ENCODE results near the gene MEGF6.

The MEGF6 gene

DNA sequence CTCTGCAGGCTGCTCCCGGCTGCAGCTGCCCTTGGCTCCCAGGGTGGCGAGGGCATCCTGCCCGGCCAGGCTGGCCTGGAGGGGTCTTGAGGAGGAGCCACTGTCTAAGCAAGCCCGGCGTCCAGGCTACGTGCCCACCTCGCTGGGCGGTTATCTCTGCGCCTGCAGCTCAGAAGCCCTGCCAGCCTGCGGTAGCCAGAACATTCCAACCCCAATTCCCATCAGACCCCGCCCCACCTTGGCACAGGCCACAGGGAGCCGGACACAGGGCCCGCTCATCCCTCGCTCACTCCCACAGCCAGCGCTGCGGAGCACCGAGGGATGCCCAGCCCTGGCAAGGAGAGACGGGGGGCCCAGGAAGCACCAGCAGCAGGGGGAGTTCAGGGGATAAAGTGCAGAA lies 53.9 kb downstream of the MEGF6 start:
- Mint-ChIP-seq H3K27ac (no peak overlapping the region), H3K36me3 (no peaks in the 10 kb centered on the region), H3K9me3 (no peaks in the 10 kb centered on the region), H3K4me1 (no peaks in the 10 kb centered on the region), H3K4me3 (no peak overlapping the region)
- DNase-seq (ENCODE audit: low spot score in 2 of 2): no peak
- no peak for ATAC-seq

- Mint-ChIP-seq H3K27ac (no peak overlapping the region), H3K36me3 (no peaks in the 10 kb centered on the region), H3K4me3 (no peak overlapping the region), H3K4me1 (no peaks in the 10 kb centered on the region), H3K9me3 (no peaks in the 10 kb centered on the region)
- DNase-seq (ENCODE audit: low spot score in 2 of 2) (no peak), ATAC-seq (no peak)
Measured at GRCh38 chr1:3556336-3556735, 55.0 kb downstream of the MEGF6 start.

- no peak for DNase-seq (ENCODE audit: low spot score in 2 of 2)
- Mint-ChIP-seq H3K27ac (no peak overlapping the region), H3K4me1 (no peaks in the 10 kb centered on the region), H3K36me3 (no peaks in the 10 kb centered on the region), H3K4me3 (no peak overlapping the region), H3K9me3 (no peaks in the 10 kb centered on the region)
- ATAC-seq: no peak
Measured at GRCh38 chr1:3555131-3555920, 56.0 kb downstream of the MEGF6 start.

DNA sequence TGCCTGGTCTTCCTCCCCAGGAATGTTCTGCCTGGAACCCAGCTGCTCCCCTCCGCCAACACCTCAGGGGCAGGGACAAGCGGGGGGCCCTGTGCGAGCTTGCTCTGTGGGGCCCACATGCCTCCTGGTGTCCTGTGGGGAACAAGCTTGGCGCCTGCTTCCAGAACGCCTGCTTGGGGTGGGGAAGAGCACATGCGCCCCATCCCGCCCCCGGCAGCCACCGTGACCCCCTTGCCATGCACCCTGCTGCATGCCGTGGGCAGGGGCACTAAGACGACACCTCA lies 57.4 kb downstream of the MEGF6 start:
- H3K9me3 Mint-ChIP-seq: no peaks in the 10 kb centered on the region
- no peaks in the 10 kb centered on the region for H3K36me3 Mint-ChIP-seq
- ATAC-seq: no peak

DNA sequence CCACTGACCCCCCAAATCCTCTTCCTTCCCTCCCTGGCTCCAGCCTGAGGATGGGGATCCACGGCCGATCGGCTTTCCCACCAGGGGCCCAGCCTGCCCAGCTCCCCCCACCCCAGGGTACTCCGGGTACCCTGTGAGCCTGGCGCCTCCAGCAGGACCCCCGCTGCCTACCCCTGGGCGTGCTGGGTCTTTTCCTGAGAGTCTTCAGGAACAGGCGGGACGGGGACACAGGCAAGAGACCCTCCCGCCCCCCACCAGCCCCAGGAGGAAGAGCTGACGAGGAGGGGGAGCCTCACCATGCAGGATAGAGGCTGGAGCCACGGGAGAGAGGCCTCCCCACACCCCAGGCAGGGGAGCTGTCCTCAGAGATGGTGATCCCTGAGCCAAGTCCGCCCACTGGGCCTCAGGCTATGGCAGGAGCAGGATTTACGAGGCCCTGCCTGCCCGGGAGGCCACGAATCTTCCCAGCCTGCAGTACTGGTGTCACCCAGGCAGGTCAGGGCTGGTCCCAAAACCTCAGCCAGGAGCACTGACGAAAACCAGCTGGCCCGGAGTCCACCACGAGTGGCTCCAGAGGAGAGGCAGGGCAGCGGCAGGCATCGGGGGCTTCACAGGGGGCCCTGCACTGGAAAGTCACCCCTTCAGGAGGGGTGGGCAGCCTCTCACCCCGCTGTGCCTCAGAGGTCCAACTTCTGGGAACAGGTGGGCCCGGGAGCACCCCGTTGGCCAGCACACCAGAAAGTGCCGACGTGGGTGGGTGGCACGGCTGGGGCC lies 58.0 kb downstream of the MEGF6 start:
- Mint-ChIP-seq H3K4me1 (no peaks in the 10 kb centered on the region), H3K36me3 (no peaks in the 10 kb centered on the region), H3K9me3 (no peaks in the 10 kb centered on the region), H3K4me3 (no peak overlapping the region), H3K27ac (no peak overlapping the region)
- DNase-seq (ENCODE audit: low spot score in 2 of 2) (no peak), ATAC-seq (no peak)

More for the DNA sequence above, 57.4 kb downstream of the MEGF6 start:
- Mint-ChIP-seq H3K4me1 (no peaks in the 10 kb centered on the region), H3K4me3 (no peak overlapping the region), H3K27ac (no peak overlapping the region)
- DNase-seq (ENCODE audit: low spot score in 2 of 2): no peak

DNA sequence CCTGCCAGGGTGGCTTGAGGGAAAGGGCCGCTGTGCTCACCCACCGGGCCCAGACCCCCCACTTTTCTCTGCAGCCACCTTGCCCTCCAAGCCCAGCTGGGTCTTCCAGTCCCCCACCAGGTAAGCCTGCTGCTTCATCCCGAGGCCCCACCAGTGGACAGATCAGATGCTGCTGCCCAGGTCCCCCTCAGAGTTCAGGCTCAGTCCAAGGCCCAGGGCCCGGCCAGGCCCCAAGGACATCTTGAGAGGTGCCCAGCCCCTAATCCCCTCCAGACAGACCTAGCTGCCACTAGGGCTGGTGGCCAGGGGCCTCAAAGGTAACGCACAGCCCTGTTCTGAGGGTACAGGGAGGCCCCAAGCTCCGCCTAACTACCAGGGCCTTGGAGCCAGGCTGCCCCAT lies 58.6 kb downstream of the MEGF6 start:
- no peaks in the 10 kb centered on the region for H3K4me1 Mint-ChIP-seq
- ATAC-seq (no peak), DNase-seq (ENCODE audit: low spot score in 2 of 2) (no peak)
- no peaks in the 10 kb centered on the region for H3K9me3 Mint-ChIP-seq
- H3K27ac Mint-ChIP-seq: no peak overlapping the region
- H3K4me3 Mint-ChIP-seq: no peak overlapping the region
- H3K36me3 Mint-ChIP-seq: no peaks in the 10 kb centered on the region

DNA sequence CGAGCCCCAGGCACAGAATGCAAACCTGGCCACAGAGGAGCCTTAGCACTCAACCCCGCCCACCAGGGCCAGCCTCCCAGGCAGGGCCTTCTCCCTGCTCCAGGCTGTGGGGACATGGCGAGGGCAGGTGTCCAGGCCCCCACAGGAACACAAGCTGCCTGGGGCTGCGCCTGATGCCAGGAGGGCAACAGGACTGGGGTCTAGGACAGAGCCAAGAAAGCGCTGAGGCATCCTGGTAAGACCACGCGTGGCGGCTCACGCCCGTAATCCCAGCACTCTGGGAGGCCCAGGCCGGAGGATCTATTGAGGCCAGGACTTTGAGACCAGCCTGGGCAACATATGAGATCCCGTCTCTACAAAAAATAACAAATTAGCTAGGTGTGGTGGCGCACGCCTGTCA lies 59.1 kb downstream of the MEGF6 start:
- DNase-seq (ENCODE audit: low spot score in 2 of 2) (no peak), ATAC-seq (no peak)
- H3K4me3 Mint-ChIP-seq: no peak overlapping the region
- no peaks in the 10 kb centered on the region for H3K9me3 Mint-ChIP-seq
- H3K4me1 Mint-ChIP-seq: no peaks in the 10 kb centered on the region
- no peak overlapping the region for H3K27ac Mint-ChIP-seq
- H3K36me3 Mint-ChIP-seq: no peaks in the 10 kb centered on the region

- Mint-ChIP-seq H3K9me3 (no peaks in the 10 kb centered on the region), H3K27ac (no peak overlapping the region), H3K36me3 (no peaks in the 10 kb centered on the region), H3K4me1 (no peaks in the 10 kb centered on the region), H3K4me3 (no peak overlapping the region)
- ATAC-seq (no peak), DNase-seq (ENCODE audit: low spot score in 2 of 2) (no peak)
Measured at GRCh38 chr1:3551711-3552110, 59.6 kb downstream of the MEGF6 start.

DNA sequence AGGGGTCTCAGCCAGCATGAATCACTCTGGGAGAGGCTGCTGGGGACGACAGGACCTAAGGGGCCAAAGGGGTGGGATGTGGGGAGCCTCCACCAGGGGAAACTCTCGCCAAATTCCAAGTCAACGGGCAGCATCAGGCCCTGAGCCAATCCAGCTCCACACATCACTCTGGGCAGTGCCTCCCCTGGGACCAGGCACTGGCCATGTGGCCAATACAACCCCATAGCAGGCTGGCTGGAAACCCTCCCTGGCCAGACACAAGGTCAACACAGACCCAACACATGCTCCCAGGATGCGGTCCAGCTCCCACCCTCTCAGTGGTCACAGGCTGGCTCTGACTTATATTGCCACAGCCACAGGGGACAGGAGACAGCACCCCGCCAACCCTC lies 60.0 kb downstream of the MEGF6 start:
- no peaks in the 10 kb centered on the region for H3K36me3 Mint-ChIP-seq
- ATAC-seq (no peak), DNase-seq (ENCODE audit: low spot score in 2 of 2) (no peak)
- no peaks in the 10 kb centered on the region for H3K4me1 Mint-ChIP-seq
- no peak overlapping the region for H3K4me3 Mint-ChIP-seq
- no peak overlapping the region for H3K27ac Mint-ChIP-seq
- H3K9me3 Mint-ChIP-seq: no peaks in the 10 kb centered on the region

- Mint-ChIP-seq H3K36me3 (no peaks in the 10 kb centered on the region), H3K4me1 (no peaks in the 10 kb centered on the region), H3K27ac (no peak overlapping the region), H3K9me3 (no peaks in the 10 kb centered on the region), H3K4me3 (no peak overlapping the region)
- DNase-seq (ENCODE audit: low spot score in 2 of 2) (no peak), ATAC-seq (no peak)
Measured at GRCh38 chr1:3550511-3551289, 60.6 kb downstream of the MEGF6 start.

GRCh38 chr1:3548895-3549294 lies 62.4 kb downstream of the MEGF6 start:
- Mint-ChIP-seq H3K4me3 (no peak overlapping the region), H3K9me3 (no peaks in the 10 kb centered on the region), H3K27ac (no peak overlapping the region), H3K4me1 (no peaks in the 10 kb centered on the region), H3K36me3 (no peaks in the 10 kb centered on the region)
- ATAC-seq (no peak), DNase-seq (ENCODE audit: low spot score in 2 of 2) (no peak)

DNA sequence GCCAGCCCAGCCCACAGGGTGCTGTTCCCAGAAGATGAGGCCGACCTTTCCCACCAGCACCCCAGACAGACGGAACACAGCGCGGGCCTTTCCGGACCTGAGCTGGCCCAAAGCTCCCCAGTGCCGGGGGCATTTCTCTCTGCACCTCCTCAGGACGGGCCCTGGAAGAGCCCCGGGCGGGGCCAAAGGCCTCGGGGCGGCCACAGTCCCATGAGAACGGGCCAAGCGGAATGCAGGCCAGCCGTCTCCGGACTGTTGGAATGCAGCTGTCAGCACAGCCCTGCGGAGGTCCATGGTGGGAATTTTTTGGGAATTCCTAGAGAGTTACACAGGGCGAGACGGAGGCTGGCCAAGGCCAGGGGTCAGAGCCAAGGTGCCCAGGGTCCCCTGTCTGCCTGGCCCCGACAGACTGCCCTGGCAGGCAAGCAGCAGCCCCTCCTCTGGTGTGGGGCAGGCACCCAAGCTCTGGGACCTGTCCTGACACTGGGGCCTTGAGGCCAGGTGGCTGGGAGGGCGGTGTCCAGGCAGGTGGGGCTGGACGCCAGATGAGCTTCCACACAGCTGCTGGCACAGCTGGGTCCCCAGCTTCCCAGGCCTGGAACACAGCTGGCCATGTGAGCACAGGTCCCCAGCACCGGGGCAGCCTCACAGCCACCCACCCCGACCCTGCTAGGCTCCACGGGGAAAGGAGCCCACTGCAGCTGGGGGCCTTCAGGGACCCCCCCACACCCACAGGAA lies 63.0 kb downstream of the MEGF6 start:
- no peak for DNase-seq (ENCODE audit: low spot score in 2 of 2)
- Mint-ChIP-seq H3K9me3 (no peaks in the 10 kb centered on the region), H3K4me3 (no peak overlapping the region)

GRCh38 chr1:3547055-3548005 lies 64.0 kb downstream of the MEGF6 start:
- H3K27ac Mint-ChIP-seq: no peak overlapping the region
- DNase-seq (ENCODE audit: low spot score in 2 of 2): no peak
- no peak for ATAC-seq
- no peaks in the 10 kb centered on the region for H3K4me1 Mint-ChIP-seq
- H3K9me3 Mint-ChIP-seq: no peaks in the 10 kb centered on the region
- no peak overlapping the region for H3K4me3 Mint-ChIP-seq
- no peaks in the 10 kb centered on the region for H3K36me3 Mint-ChIP-seq

More for the DNA sequence above, 63.0 kb downstream of the MEGF6 start:
- ATAC-seq: no peak
- Mint-ChIP-seq H3K36me3 (no peaks in the 10 kb centered on the region), H3K27ac (no peak overlapping the region), H3K4me1 (no peaks in the 10 kb centered on the region)

DNA sequence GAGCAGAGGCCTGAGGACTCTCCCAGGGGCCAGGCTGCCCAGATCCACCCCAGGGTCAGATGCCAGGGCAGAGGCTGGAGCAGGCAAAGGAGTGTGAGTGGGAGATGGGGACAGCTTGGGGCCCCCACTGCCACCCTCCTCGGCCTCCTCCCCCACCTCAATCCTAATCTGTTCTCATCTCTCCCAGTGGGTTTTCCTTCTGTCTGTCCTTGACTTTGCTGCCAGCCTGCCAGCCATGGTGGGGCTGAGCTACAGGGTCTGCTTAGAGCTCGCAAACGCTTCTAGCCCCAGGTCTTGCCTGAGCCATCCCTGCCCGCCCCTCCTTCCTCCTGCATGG lies 65.3 kb downstream of the MEGF6 start:
- Mint-ChIP-seq H3K9me3 (no peaks in the 10 kb centered on the region), H3K4me1 (no peaks in the 10 kb centered on the region), H3K4me3 (no peak overlapping the region), H3K27ac (no peak overlapping the region), H3K36me3 (no peaks in the 10 kb centered on the region)
- DNase-seq (ENCODE audit: low spot score in 2 of 2) (no peak), ATAC-seq (no peak)

Data from stimulated activated effector memory CD8-positive, alpha-beta T cell treated with anti-CD3 and anti-CD28 coated beads, Interleukin-12 subunit alpha, Interleukin-12 subunit beta, amount 100 ng/mL, for 72 hours (primary cell).